ACHN (cell line): Measurements from ENCODE around the gene GDPD4.
A peak's percentile ranks its signal among the peaks of the same experiment; 100 is the strongest.

Experiments
- DNase-seq: peaks from one replicate; pipeline ENCODE4 v3.0.0-alpha.2; 2015
- in situ Hi-C: cut with HindIII; loops from 2 replicates; pipeline ENCODE4 v1.10.0; 2017; ENCODE audit warnings: low sequenced_read_pairs, low pct_ligation_motif_present, low pct_unique_long_range_greater_than_20kb

GDPD4 gene

GRCh38 chr11:77200351-77201268 is 100.9 kb downstream of the GDPD4 start:
- in situ Hi-C loops = no loop called here
- no peak for DNase-seq

GRCh38 chr11:77199137-77199745 is 102.2 kb downstream of the GDPD4 start:
- no peak for DNase-seq
- in situ Hi-C loops = no loop called here

- in situ Hi-C loops = no loop called here
- peak; percentile 31 for DNase-seq
These were observed 103.0 kb downstream of the GDPD4 start for GRCh38 chr11:77198440-77198849.

- DNase-seq = no peak
- in situ Hi-C loops = no loop called here
These were observed 103.7 kb downstream of the GDPD4 start for GRCh38 chr11:77197626-77198320.

- DNase-seq = no peak
- in situ Hi-C loops = no loop called here
These were observed 104.5 kb downstream of the GDPD4 start for GRCh38 chr11:77196961-77197360.

- no peak for DNase-seq
- in situ Hi-C loops = no loop called here
These were observed 106.3 kb downstream of the GDPD4 start for GRCh38 chr11:77195071-77195755.

GRCh38 chr11:77193911-77194830 is 107.3 kb downstream of the GDPD4 start:
- in situ Hi-C loops = no loop called here
- no peak for DNase-seq

- DNase-seq = no peak
- in situ Hi-C loops = no loop called here
These were observed 108.3 kb downstream of the GDPD4 start for GRCh38 chr11:77193167-77193566.

GRCh38 chr11:77191823-77192495 is 109.5 kb downstream of the GDPD4 start:
- in situ Hi-C loops = no loop called here
- peak; percentile 92 for DNase-seq

- no peak for DNase-seq
These were observed 110.1 kb downstream of the GDPD4 start for GRCh38 chr11:77191429-77191822.

GRCh38 chr11:77190331-77191075 is 111.0 kb downstream of the GDPD4 start:
- no peak for DNase-seq
- in situ Hi-C loops = no loop called here

More at GRCh38 chr11:77191429-77191822, 110.1 kb downstream of the GDPD4 start:
- in situ Hi-C loops = no loop called here

- in situ Hi-C loops = no loop called here
- DNase-seq = no peak
These were observed 111.8 kb downstream of the GDPD4 start for GRCh38 chr11:77189588-77190210.

GRCh38 chr11:77188633-77189491 is 112.6 kb downstream of the GDPD4 start:
- in situ Hi-C loops = no loop called here
- DNase-seq = no peak

- in situ Hi-C loops = no loop called here
- peak; percentile 61 for DNase-seq
These were observed 113.5 kb downstream of the GDPD4 start for GRCh38 chr11:77187776-77188632.
